K562 (cell line): ENCODE measurements around the gene PPP4R4.

Experiments used
- LCOR ChIP-seq: sonication (generic); formaldehyde crosslinking; IDR thresholded peaks from 2 replicates; pipeline ENCODE4 v1.8.0; 2022; ENCODE audit warnings: mild to moderate bottlenecking, missing genetic modification reagents
- POLR2AphosphoS2 ChIP-seq: IDR thresholded peaks from 2 replicates; pipeline ENCODE4 v1.6.1; 2012; ENCODE audit warnings: low read length, improper control_type of control experiment
- ZNF121 ChIP-seq: sonication (generic); formaldehyde crosslinking; conservative IDR thresholded peaks from 2 replicates; pipeline ENCODE4 v1.8.0; 2022; ENCODE audit warnings: missing genetic modification reagents
- ZNF77 ChIP-seq: fragments of 250-450 bp; sonication (Bioruptor Pico); IDR thresholded peaks from 2 replicates; pipeline ENCODE4 v1.5.0; 2020
- ZNF830 ChIP-seq: fragments of 250-450 bp; sonication (Bioruptor Pico); IDR thresholded peaks from 2 replicates; pipeline ENCODE4 v1.5.0; 2021; ENCODE audit warnings: mild to moderate bottlenecking
- TF ChIP-seq, protein P1 (sequence below), 3 experiments: IDR thresholded peaks in 2 of 3; conservative IDR thresholded peaks in 1 of 3; 2 replicates each; pipeline ENCODE4 v1.5.1; 2011 to 2012; ENCODE audit warnings: low read length in 3 of 3, mild to moderate bottlenecking in 3 of 3, control low read depth in 2 of 3, improper control_type of control experiment in 1 of 3, inconsistent platforms in 1 of 3, low read depth in 1 of 3, mixed read lengths in 1 of 3, moderate library complexity in 1 of 3; ENCODE audit not compliant: insufficient read depth in 2 of 3
- TF ChIP-seq, protein P2 (sequence below): sonication (generic); formaldehyde crosslinking; IDR thresholded peaks from 2 replicates; pipeline ENCODE4 v1.8.1; 2023; ENCODE audit warnings: mild to moderate bottlenecking, missing genetic modification reagents

DNA sequence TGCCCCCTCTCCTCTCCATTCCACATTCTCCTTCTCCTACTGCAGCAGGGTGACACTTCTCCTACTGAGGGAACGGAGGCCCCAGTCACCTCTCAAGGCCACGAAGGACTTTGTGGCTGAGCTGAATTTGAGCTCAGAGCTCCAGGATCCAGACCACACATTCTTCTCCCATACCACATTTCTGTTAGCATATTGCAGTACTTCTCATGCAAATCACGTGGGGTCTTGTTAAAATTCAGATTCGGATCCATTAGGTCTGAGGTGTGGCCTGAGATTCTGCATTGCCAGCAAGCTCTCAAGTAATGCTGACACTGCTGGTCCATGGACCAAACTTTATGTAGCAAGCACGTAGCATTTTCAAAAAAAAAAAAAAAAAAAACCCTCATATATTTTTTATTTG lies 35.1 kb upstream of the PPP4R4 start:
- TF ChIP-seq, protein P1, sequence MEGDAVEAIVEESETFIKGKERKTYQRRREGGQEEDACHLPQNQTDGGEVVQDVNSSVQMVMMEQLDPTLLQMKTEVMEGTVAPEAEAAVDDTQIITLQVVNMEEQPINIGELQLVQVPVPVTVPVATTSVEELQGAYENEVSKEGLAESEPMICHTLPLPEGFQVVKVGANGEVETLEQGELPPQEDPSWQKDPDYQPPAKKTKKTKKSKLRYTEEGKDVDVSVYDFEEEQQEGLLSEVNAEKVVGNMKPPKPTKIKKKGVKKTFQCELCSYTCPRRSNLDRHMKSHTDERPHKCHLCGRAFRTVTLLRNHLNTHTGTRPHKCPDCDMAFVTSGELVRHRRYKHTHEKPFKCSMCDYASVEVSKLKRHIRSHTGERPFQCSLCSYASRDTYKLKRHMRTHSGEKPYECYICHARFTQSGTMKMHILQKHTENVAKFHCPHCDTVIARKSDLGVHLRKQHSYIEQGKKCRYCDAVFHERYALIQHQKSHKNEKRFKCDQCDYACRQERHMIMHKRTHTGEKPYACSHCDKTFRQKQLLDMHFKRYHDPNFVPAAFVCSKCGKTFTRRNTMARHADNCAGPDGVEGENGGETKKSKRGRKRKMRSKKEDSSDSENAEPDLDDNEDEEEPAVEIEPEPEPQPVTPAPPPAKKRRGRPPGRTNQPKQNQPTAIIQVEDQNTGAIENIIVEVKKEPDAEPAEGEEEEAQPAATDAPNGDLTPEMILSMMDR (IDR thresholded peaks at IDR 0.05 in 2 of 3, conservative IDR thresholded peaks at IDR 0.05 in 1 of 3; ENCODE audit: insufficient read depth in 2 of 3, low read depth in 1 of 3, low read length in 3 of 3): no peak
- no peak for TF ChIP-seq LCOR (CRISPR knock-in tag)
- TF ChIP-seq POLR2AphosphoS2: no peak
- TF ChIP-seq, protein P2, sequence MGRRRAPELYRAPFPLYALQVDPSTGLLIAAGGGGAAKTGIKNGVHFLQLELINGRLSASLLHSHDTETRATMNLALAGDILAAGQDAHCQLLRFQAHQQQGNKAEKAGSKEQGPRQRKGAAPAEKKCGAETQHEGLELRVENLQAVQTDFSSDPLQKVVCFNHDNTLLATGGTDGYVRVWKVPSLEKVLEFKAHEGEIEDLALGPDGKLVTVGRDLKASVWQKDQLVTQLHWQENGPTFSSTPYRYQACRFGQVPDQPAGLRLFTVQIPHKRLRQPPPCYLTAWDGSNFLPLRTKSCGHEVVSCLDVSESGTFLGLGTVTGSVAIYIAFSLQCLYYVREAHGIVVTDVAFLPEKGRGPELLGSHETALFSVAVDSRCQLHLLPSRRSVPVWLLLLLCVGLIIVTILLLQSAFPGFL: no peak
- no peak for TF ChIP-seq ZNF121 (CRISPR knock-in tag)
- TF ChIP-seq ZNF77: no peak
- TF ChIP-seq ZNF830 (CRISPR knock-in tag): no peak
